HG03025 (cell line): ENCODE data around the gene MFAP2.
A peak's percentile ranks its signal among the peaks of the same experiment; 100 is the strongest.

Experiments
- ATAC-seq: cut with Tn5 transposase; IDR thresholded peaks from one replicate; pipeline ENCODE4 v1.9.1; 2021; ENCODE audit warnings: mild to moderate bottlenecking, moderate library complexity; ENCODE audit not compliant: unreplicated experiment, low FRiP score

MFAP2 gene, protein sequence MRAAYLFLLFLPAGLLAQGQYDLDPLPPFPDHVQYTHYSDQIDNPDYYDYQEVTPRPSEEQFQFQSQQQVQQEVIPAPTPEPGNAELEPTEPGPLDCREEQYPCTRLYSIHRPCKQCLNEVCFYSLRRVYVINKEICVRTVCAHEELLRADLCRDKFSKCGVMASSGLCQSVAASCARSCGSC

DNA sequence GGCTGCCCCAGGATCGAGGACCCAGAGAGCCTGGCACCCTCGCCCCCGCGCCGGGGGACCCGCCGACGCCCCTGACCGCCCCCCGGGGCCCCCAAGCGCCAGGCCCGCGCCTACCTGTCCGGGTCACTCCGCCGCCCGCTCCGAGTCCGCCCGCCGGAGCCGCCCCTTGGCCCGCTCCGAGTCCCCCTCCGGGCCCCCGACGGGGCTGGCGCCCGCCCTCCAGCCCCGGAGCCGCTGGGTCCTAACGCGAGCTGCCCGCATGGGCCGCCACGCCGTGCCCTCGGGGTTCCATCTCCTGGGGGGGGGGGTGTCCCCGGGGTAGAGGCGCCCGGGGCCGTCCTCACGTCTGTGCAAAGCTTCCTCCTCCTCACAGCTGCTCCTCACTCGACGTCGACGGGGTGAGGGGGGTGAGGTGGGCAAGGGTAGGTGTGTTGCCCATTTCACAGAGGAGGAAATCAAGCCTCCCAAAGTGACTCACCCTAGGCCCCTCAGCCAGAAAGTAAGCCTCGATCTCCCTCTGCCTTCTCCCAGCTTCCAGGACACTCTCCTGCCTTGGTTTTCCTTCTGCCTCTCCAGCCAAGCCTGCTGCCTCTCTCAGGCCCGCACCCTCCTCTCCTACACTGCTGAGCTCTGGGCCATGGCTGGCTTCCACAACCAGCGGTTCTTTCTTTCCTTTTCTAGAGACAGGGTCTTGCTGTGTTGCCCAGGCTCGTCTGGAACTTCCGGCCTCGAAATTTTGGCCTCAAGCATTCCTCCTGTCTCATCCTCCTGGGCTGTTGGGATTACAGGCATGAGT is at the start of gene MFAP2:
MFAP2 (minus strand) TSS at position 148 of the 796 bp plus-strand sequence. CDS start 2,347 bp downstream, outside the sequence.
- no peak for ATAC-seq

DNA sequence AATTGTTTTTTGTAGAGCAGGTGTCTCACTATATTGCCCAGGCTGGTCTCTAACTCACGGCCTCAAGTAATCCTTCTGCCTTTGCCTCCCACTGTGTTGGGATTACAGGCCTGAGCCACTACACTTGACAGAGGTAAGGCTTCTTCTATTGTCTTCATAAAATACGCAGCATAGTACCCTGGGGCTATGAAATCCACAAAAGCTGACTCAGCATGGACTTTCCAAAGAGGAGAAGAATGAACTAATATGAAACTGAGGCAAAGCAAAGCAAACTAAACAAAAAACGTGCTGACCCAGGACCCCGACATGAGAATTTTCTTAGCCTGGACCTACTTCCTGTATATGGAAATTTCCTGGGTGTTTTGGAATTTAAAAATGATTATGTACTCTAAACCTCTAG is 49.8 kb upstream of the MFAP2 start:
- no peak for ATAC-seq

DNA sequence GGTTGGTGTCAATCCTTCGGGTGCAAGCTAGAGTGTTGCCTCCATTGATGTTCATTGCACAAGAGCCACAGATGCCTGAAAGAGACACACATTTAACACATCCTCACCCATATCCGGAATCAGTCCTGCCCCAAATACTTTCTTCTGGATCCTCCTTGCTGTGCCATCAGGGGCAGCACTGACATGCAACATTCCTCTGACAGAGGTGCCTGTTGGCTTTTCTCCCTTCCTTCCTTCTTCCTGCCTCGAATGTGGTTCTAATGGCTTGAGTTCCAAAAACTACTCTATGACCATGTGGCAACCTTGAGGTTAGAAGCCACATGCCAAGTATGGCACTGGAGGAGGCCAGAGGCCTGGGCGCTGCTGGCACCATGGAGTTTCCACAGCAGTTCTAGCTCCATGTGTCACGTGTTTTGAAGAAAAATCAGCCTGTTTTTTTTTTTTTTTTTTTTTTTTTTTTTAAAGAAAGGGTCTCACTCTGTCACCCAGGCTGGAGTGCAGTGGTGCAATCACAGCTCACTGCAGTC is 48.3 kb upstream of the MFAP2 start:
- ATAC-seq = no peak

DNA sequence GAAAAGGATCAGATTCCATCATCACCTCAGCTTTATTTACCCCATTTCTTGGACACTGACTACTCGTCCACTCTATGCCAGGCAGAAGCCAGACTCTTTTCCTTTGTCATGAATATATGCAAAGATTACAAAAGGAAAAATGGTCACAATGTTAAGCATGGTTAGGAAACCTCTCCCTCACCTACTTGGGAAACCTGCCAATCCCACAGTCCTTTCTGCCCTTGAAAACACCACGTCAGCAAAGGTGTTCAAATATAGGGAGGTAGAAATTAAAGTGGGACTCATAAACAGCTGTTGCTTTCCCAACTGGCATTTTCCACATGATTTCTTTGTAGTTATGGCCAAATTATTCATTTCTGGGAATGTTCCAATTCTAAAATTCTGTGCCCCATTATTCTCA is 47.5 kb upstream of the MFAP2 start:
- no peak for ATAC-seq

DNA sequence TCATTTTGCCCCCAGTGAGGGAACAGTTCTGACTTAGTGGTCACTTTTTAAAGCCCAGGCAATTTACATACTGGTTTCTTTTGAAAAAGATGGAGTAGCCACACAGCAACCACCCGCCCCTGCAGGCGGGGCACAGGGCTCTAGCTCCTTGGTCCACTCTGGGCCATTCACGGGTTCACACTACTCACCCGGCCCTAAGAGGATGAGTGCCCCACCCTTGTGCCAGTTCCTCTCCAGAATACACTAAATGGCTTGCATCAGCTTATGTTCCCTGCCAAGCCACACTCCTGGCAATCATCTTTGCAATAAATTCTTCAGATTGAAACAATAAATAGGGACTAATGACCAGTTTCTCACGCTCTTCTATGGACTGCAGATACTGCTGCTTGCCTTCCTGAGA is 47.0 kb upstream of the MFAP2 start:
- no peak for ATAC-seq

DNA sequence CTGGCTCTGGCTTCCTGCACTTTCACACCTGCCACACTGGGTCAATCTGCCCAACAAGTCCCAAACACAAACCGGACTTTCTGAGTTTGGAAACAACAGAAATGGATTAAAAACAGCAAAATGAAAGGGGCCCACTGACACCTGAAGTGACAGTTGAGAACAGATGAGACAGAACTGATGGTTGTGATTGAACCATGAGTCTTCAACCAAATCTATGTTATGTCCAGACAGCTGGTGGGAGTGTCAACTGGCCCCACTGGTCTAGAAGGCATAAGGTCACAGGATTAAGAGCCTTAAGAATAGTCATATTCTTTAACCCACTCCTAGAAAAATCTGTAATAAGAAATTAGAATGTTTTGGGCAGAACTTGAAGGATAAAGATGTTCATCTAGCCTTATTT is 44.3 kb upstream of the MFAP2 start:
- no peak for ATAC-seq

DNA sequence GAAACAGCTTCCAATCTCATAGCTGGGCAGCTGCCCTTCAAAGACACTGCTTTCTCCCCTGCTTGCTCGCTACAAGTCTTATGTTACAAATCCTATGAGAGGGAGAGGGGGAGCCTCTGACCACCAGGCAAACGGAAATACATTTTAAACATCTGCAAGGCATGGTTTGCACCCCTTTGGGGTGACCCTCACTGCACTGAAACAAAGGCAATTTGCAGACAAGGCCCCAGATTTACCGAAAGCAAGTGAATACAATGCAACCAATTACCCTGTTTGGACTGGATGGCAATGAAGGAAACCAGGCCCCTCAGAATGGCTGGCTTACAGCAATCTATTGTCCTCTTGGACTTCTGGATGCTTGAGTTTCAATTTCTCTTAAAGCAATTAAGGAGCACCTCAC is 43.2 kb upstream of the MFAP2 start:
- no peak for ATAC-seq

DNA sequence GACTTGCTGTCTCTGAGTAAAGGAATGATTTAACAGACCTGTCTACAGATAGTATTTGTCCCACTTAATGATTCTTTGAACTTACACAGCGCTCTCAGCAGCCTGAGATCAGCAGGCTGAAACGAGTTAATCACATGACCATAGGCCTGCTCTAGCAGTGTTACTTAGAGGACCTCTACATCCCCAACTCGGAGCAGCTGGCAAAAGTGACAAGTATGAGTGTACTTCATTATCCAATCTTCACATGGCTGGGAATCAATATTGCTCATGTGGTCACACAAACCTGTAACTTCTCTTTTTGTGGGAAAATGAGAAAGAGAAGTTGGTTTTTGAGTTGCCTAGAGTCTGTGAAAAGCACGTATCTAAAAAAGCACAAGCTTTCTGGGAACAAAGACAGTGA is 42.7 kb upstream of the MFAP2 start:
- ATAC-seq = no peak

DNA sequence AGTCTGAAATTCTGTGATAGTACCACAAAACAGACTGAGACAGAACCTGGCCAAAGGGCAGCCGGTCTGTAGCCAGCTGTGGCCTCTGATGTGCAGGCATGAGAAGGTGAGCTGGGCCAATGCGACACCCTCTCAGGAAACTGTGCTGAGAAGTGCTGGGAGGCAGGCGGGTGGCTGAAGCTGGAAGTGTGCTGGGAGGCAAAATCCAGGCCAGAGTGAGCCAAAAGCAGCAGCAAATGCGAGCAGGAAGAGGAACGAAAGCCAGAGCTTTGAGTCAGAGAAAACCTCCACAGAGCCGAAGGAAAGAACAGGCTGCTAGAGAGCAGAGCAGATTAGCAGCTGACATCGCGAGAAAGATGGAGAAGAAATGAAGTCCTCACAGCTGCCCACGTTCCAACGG is 41.5 kb upstream of the MFAP2 start:
- no peak for ATAC-seq

DNA sequence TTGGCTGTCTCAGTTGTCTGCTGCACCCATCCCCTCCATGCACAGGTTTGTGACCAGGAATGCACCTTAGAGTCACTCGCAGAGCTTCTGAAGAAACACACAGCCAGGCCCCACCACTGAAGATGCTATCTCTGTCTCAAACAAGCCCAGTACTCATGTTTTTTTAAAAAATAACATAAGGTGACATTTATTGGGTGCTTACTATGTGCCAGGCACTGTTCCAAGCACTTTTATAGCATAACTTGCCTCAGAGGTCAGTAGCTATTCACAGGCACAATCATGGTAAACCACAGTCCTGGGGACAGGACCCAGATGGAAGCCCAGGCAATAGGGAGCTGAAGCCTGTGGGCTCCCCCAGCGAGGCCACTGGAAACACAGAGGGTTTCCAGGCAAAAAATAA is 40.1 kb upstream of the MFAP2 start:
- no peak for ATAC-seq

DNA sequence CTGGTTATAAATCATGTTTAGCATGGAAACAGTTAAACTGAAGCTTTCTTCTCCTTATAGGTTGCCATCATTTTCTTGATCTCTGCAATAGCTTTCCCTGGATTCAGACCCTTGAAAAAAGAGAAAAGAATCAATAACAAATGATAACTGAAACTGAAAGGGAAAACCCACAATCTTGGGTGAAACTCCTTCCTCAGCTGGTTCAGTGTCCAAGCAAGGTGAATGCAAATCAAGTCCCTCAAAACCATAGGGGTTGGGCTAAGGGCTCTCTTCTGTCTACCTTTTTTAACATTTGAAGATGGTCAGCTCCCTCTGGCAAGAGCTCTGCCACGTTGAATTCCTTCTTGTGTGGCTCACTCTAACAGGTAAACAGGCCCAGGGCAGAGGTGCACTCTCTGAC is 38.4 kb upstream of the MFAP2 start:
- no peak for ATAC-seq

DNA sequence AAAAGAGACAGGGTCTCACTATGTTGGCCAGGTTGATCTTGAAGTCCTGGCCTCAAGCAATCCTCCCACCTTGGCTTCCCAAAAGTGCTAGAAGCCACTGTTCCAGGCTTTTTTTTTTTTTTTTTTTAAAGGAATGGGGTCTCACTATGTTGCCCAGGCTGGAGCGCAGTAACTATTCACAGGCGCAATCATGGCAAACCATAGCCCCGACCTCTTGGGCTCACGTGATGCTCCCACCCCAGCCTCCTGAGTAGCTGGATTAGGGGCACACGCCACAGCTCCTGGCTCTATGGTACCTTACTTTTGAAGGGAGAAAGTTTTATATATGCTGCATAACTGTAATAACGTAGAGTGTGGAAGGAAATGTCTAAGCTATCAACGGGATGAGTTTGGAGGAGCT is 37.0 kb upstream of the MFAP2 start:
- no peak for ATAC-seq

DNA sequence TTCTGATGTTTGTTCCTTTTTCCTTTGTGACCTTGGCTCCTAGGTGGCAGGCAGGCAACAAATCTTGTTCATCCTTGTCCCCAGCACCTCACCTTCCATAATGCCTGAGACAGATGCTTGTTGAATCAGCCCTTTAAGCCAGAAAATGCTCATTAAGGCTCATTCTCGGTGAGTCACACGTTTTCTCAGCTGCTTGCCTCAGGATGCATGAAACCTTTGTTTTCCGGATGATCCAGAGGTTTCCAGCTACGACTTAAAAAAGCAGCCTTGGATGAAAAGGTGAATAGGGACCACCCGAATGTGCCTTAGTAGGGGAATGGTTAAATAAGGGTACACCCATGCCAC is 35.9 kb upstream of the MFAP2 start:
- no peak for ATAC-seq

DNA sequence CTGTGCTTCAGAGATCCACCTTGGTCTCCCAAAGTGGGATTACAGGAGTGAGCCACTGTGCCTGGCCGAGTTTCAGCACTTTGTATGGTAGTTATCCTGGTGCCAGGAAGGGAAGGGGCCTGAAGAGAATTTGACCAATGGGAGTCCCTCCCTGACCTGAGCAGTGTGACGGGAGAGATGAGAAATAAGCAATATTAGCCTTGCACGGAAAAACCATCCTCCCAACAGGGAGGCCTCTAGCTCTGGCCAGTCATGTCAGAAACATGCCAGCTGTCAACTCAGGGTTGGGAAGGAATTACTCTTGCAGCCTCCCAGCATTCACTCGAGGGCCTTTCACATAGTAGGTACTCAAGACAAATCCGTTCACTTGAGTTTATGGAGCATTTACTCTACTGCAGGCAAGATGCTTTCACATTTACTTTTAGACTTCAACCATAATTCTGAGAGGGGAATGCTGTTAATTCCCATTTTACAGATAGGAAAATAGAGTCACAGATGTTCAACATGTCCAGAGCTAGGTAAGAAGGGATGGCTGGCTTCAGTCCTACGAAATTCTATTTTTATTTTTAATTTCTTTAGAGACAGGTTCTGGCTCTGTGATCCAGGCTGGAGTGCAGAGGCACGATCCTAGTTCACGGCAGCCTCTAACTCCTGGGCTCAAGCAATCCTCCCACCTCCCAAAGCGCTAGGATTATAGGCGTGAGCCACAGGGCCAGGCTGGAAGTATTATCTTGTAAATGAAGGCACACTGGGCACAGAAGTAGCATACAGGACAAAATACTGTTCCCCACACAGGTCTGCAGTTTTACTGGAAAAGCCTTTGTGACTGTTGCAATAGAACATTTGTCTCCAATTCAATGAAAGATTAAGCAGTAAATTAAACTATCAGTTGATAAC is 34.5 kb upstream of the MFAP2 start:
- ATAC-seq = no peak

DNA sequence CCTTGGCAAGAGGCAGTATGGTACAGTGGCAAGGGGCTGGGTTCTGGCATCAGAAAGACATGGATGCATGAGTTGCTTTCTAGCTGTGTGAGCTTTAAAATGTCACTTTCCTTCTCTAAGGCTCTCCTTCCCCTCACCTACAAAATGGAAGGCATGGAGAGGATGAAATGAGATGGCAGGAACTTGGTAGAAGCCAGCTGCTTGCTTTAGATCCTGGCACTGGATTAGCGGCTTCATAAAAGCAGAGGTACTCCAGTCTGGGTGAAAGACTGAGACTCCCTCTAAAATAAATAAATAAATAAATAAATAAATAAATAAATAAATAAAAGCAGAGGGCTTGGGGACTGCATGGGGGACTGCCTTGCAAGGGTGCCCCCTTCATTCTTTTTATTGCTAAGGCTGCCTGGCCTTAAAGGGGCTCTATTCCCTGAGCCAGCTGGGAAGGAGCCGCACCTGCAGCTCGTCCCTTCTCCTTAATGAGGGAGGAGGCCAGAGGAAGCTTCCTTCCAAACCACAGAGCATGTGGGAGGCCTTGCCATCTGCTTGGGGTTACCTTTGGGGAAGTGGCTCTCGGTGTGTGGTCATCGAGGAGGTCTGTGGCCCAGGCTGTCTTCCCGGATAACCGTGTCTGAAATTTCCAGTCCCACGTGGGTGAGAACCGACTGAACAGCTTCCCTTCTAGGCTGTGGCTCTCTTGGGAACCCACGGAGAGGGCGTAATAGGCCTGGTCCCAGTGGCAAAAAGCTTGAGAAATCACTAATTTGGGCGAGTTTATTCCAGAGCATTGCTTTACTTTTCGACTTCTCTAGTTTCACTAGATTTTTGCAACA is 33.3 kb upstream of the MFAP2 start:
- ATAC-seq = no peak

DNA sequence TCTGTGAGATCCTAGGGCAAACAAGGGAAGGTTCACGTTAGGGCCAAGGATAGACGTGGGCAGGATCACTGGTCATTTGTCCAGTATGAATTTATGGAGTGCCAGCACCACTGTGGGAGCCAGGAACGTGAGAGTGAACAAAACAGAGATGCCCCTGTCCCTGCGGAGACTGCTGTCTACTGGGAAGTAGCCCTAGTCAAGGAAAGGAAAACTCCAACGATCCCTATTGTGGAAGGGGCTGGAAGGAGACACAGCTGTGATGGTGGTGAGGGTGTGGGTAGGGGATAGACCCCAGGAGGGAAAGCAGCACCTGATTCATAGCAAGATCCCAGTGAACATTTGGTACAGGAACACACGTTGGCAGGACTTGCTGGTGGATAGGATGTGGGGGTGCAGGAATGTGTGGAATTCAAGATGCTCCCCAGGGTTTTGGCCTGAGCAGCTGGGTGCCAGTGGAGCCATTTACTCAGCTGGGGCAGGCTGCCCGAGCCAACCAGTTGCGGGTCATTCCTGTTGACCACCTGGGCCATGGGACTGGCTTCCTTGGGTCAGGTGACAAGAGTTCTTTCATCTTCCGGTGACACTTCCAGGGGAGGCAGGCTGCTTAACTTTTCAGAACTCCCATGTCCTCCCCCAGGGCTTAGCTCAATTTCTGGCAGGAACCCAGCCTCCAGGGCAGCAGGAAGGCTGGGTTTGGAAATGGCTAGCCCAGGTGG is 32.5 kb upstream of the MFAP2 start:
- ATAC-seq = no peak

DNA sequence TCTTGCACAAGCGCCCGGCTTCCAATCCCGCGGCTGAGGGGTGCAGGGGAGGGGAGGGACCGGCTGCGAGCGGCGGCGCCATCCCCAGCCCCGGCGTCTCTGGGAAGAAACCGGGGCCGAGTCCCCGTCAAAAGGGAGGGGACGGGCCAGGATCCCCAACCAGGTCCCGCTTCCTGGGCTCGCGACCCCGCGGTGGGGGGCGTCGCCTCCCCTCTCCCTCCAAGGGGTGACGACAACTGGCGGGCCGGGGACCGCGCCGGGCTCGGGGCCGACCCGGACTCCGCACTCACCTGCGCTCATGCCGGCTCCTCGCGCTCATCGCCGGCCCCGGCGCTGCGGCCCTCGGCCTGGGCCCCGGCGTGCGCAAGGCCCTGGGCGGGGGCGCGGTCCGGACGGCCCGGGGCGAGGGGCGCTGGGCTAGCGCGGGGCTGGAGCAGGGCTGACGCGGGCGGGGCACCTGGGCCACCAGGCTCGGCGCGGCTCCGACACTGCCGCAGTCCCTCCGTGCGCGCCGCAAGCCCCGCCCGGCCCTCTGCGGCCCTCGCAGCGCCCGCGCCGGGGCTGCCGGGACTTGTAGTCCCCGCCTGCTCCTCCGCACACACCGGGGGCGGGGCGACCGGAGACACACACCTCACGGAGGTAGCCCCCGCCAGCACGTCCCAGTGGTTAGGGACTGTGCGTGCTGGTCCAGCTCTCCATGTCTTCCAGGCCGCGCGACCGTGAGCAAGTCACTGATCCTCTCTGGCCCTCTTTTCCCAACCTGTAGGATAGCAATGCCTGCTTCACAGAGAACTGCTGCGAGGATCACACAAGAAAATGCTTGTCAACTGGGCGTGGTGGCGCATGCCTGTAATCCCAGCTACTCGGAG is 31.3 kb upstream of the MFAP2 start, which contains the start of gene ATP13A2:
ATP13A2 (minus strand) TSS at position 490 of the 869 bp plus-strand sequence; CDS start at position 300, 190 bp downstream.
- peak; percentile 63 for ATAC-seq

DNA sequence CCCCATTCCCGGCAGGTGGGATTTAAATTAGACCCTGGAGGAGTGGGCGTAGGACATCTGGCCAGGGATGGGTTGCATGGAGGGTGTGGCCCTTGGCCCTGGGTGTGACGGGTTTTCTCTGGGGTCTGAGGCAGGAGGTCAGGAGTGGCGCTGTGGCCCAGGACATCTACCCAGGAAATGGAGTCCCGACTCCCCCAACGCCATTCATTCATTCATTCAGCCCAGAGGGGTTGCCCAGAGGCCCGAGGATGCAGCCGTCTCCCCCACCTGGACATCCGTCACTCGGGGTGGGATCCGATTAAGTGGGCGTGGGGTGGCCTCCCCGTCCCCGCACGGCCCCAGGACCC is 30.6 kb upstream of the MFAP2 start:
- ATAC-seq = peak; percentile 10

DNA sequence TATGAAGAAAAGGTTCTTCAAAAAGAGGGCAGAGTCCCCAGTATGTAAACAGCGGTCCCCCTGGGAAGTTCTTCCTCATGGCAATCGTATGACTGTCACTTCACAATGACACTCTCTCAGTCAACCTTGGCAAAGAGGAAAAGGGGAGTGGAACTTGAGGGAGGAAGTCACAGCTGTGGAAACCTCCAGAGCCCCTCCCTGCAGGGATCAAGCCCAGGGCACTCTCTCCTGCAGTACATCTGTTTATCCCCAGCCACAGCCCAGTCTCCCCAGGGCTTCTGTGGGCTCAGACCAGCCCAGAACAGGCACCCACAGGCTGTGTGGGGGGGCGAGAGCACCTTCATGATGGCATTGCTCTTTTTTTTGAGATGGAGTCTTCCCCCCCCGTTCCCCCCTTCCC is 29.3 kb upstream of the MFAP2 start:
- ATAC-seq = no peak
